SK-N-SH (cell line): ENCODE data around the gene HK1. TPM values are rescaled to one million over a fixed set of nuclear protein-coding genes. Genes with fewer than 3 reads are reported as not detected.
"Not testable (repeated sequence)": the region's sequence is repeated elsewhere in the genome, so short reads cannot be mapped to it uniquely, and the experiment has no call there.

Experiments
- CTCF ChIA-PET: fragments of 300-600, 350-600 bp; formaldehyde crosslinking; extraction: SDS; loops from one replicate; lab custom pipeline; 2021; lab: Yijun Ruan, JAX
- POLR2A ChIA-PET: fragments of 350-600 bp; sonication (Branson Sonifier 250); formaldehyde crosslinking; extraction: SDS; loops from one replicate; lab custom pipeline; 2020; ENCODE audit warnings: antibody characterized with exemption, inconsistent platforms; lab: Yijun Ruan, JAX
- DNase-seq: peaks from one replicate; pipeline ENCODE4 v3.0.0; 2012
- H2AFZ ChIP-seq: fragments of 200-600 bp; sonication (generic); 2 replicates; pipeline ENCODE4 v1.8.1; 2016; ENCODE audit warnings: antibody characterized with exemption, mild to moderate bottlenecking, low read depth
- H3F3A ChIP-seq: fragments of 200-600 bp; sonication (generic); replicated peaks from 2 replicates; pipeline ENCODE3; 2016; ENCODE audit warnings: antibody characterized with exemption, mild to moderate bottlenecking; ENCODE audit not compliant: insufficient read depth
- H3K27ac ChIP-seq, 2 experiments: fragments of 200-500 bp in 1 of 2; fragments of 200-600 bp in 1 of 2; sonication (Bioruptor generic) in 1 of 2; sonication (generic), shearing (Covaris generic) in 1 of 2; 2 replicates each; pipeline versions ENCODE4 v1.5.1 to v1.6.1; 2014 to 2016; ENCODE audit warnings: low read depth in 2 of 2, inconsistent platforms in 1 of 2, low read length in 1 of 2, mild to moderate bottlenecking in 1 of 2, mixed read lengths in 1 of 2
- H3K27me3 ChIP-seq: fragments of 200-600 bp; sonication (generic), shearing (Covaris generic); 2 replicates; pipeline ENCODE4 v1.6.1; 2016; ENCODE audit warnings: mixed run types; ENCODE audit not compliant: insufficient read depth
- H3K36me3 ChIP-seq, 2 experiments: fragments of 200-500 bp in 1 of 2; fragments of 200-600 bp in 1 of 2; sonication (Bioruptor generic) in 1 of 2; sonication (generic) in 1 of 2; replicated peaks in 1 of 2; 2 replicates each; pipeline versions ENCODE3 to v1.5.1; 2014 to 2016; ENCODE audit warnings: low read length in 1 of 2, mild to moderate bottlenecking in 1 of 2; ENCODE audit not compliant: insufficient read depth in 2 of 2, control insufficient read depth in 1 of 2
- H3K4me1 ChIP-seq, 2 experiments: fragments of 200-500 bp in 1 of 2; fragments of 200-600 bp in 1 of 2; sonication (Bioruptor generic) in 1 of 2; sonication (generic), shearing (Covaris generic) in 1 of 2; 2 replicates each; pipeline versions ENCODE4 v1.5.1 to v1.6.1; 2014 to 2016; ENCODE audit warnings: low read depth in 1 of 2, low read length in 1 of 2, mixed run types in 1 of 2; ENCODE audit not compliant: insufficient read depth in 2 of 2, control insufficient read depth in 1 of 2
- H3K4me2 ChIP-seq: fragments of 200-600 bp; sonication (generic), shearing (Covaris generic); 2 replicates; pipeline ENCODE4 v1.6.1; 2017; ENCODE audit warnings: mixed run types
- H3K4me3 ChIP-seq, 2 experiments: fragments of 200-500 bp in 1 of 2; fragments of 200-600 bp in 1 of 2; sonication (Bioruptor generic) in 1 of 2; sonication (generic), shearing (Covaris generic) in 1 of 2; 2 replicates each; pipeline versions ENCODE4 v1.5.1 to v1.8.1; 2014 to 2016; ENCODE audit warnings: low read depth in 2 of 2, inconsistent platforms in 1 of 2, low read length in 1 of 2, mild to moderate bottlenecking in 1 of 2, mixed read lengths in 1 of 2, moderate library complexity in 1 of 2
- H3K79me2 ChIP-seq: fragments of 200-600 bp; sonication (generic); 2 replicates; pipeline ENCODE4 v1.8.1; 2017; ENCODE audit warnings: mild to moderate bottlenecking; ENCODE audit not compliant: insufficient read depth
- H3K9ac ChIP-seq: fragments of 200-600 bp; sonication (generic); 2 replicates; pipeline ENCODE4 v1.6.1; 2017; ENCODE audit warnings: mixed run types
- H3K9me2 ChIP-seq: fragments of 200-600 bp; sonication (generic); 2 replicates; pipeline ENCODE4 v1.6.1; 2017; ENCODE audit warnings: mixed run types
- H3K9me3 ChIP-seq: fragments of 200-600 bp; sonication (generic); 2 replicates; pipeline ENCODE4 v1.6.1; 2017; ENCODE audit warnings: mixed run types, mild to moderate bottlenecking, moderate library complexity
- H4K20me1 ChIP-seq: fragments of 200-600 bp; sonication (generic); 2 replicates; pipeline ENCODE4 v1.6.1; 2017; ENCODE audit warnings: mild to moderate bottlenecking, mixed run types; ENCODE audit not compliant: insufficient read depth
- CHD2 ChIP-seq: fragments of 150-350 bp; IDR thresholded peaks from 2 replicates; pipeline ENCODE4 v1.6.1; 2018; ENCODE audit warnings: low read length; ENCODE audit not compliant: partially characterized antibody
- ELF1 ChIP-seq: IDR thresholded peaks from 2 replicates; pipeline ENCODE4 v1.4.0; 2012
- EZH2phosphoT487 ChIP-seq: fragments of 200-600 bp; sonication (generic); IDR thresholded peaks from 2 replicates; pipeline ENCODE4 v1.6.1; 2017; ENCODE audit warnings: low read depth, mixed run types, mild to moderate bottlenecking, antibody characterized with exemption, moderate library complexity, borderline replicate concordance
- FOXJ3 ChIP-seq: sonication (generic); formaldehyde crosslinking; IDR thresholded peaks from 2 replicates; pipeline ENCODE4 v1.5.1; 2020; ENCODE audit warnings: mild to moderate bottlenecking, missing genetic modification reagents
- GABPA ChIP-seq: IDR thresholded peaks from 2 replicates; pipeline ENCODE4 v1.4.0; 2012; ENCODE audit warnings: low read depth, mild to moderate bottlenecking
- GATA2 ChIP-seq: sonication (generic); formaldehyde crosslinking; IDR thresholded peaks from 2 replicates; pipeline ENCODE4 v1.5.0; 2020; ENCODE audit warnings: mild to moderate bottlenecking, missing genetic modification reagents
- IRF3 ChIP-seq: fragments of 150-350 bp; IDR thresholded peaks from 2 replicates; pipeline ENCODE4 v1.6.1; 2016; ENCODE audit warnings: mild to moderate bottlenecking, low read depth, low read length
- JUND ChIP-seq: IDR thresholded peaks from 2 replicates; pipeline ENCODE4 v1.4.0; 2012
- NFIC ChIP-seq: IDR thresholded peaks from 2 replicates; pipeline ENCODE4 v1.4.0; 2012; ENCODE audit warnings: borderline replicate concordance
- NRF1 ChIP-seq: IDR thresholded peaks from 2 replicates; pipeline ENCODE4 v1.6.1; 2012; ENCODE audit warnings: low read depth, mild to moderate bottlenecking, low read length
- PBX3 ChIP-seq: IDR thresholded peaks from 2 replicates; pipeline ENCODE4; 2012
- POLR2AphosphoS5 ChIP-seq: IDR thresholded peaks from 2 replicates; pipeline ENCODE4 v1.6.1; 2012; ENCODE audit warnings: low read depth, low read length
- RAD21 ChIP-seq: IDR thresholded peaks from 2 replicates; pipeline ENCODE4 v1.6.1; 2012; ENCODE audit warnings: mild to moderate bottlenecking, low read length
- REST ChIP-seq: IDR thresholded peaks from 2 replicates; pipeline ENCODE4 v1.6.1; 2012; ENCODE audit warnings: mild to moderate bottlenecking, low read depth, low read length, moderate library complexity
- YY1 ChIP-seq: IDR thresholded peaks from 2 replicates; pipeline ENCODE4 v1.4.0; 2012; ENCODE audit warnings: low read depth, mild to moderate bottlenecking
- ZBTB33 ChIP-seq: IDR thresholded peaks from 2 replicates; pipeline ENCODE4 v1.4.0; 2012; ENCODE audit warnings: low read depth, borderline replicate concordance
- WGBS: methylation state at CpG from one replicate; pipeline ENCODE4 v1.1.6; 2017; ENCODE audit warnings: low lambda C conversion rate; 5-methylcytosine and 5-hydroxymethylcytosine counted together
- polyA plus RNA-seq, 3 experiments: library from polyadenylated mRNA; depleted of rRNA; stranded (reverse); fragments of >200 nt; gene quantifications; 2 replicates each; pipeline ENCODE4 v1.2.3, GENCODE V29; 2012

The HK1 gene
- polyA plus RNA-seq, 1 of the 3 experiments (the other 2 are of a cell fraction): 38.7 TPM

- TF ChIP-seq PBX3: no peak
- no peak for TF ChIP-seq YY1
These were observed 3.5 kb downstream of the HK1 start (continued) for GRCh38 chr10:69281507-69282413.

- H3K4me1 ChIP-seq, H3K9ac ChIP-seq, DNase-seq, POLR2A ChIA-PET, H3K27ac ChIP-seq, H3K9me3 ChIP-seq, H4K20me1 ChIP-seq, H3F3A ChIP-seq, H3K36me3 ChIP-seq, H3K4me2 ChIP-seq, H3K27me3 ChIP-seq, H3K79me2 ChIP-seq, H2AFZ ChIP-seq, H3K4me3 ChIP-seq, H3K9me2 ChIP-seq: not testable (repeated sequence)
- CTCF ChIA-PET: interaction anchor here (1.3 to 1.4 kb wide), 2 partner anchors 14 to 23 kb away, joined by 4 read pairs; no protein-coding TSS in a partner anchor
- WGBS: 76% methylated on average over 6 of the region's 6 CpGs
These were observed 6.1 kb downstream of the HK1 start for GRCh38 chr10:69284402-69284801.

GRCh38 chr10:69285699-69286098, 7.4 kb downstream of the HK1 start:
- Histone ChIP-seq H3K27me3 (no peaks in the 10 kb centered on the region; the same call in 1 of the 2 replicates), H2AFZ (no peak overlapping the region), H3K4me3 (no peak overlapping the region), H3K4me2 (no peak overlapping the region), H3K9me3 (no peaks in the 10 kb centered on the region), H3K4me1 (no peaks in the 10 kb centered on the region), H3K36me3 (no peaks in the 10 kb centered on the region), H3K79me2 (no peaks in the 10 kb centered on the region), H3F3A (no peaks in the 10 kb centered on the region), H3K9ac (no peak overlapping the region), H3K27ac (no peak overlapping the region), H4K20me1 (no peaks in the 10 kb centered on the region), H3K9me2 (no peaks in the 10 kb centered on the region)
- ChIA-PET POLR2A (no interaction called here), CTCF (interaction anchor here (1.1 kb wide), 1 partner anchor 49 kb away, joined by 3 read pairs; no protein-coding TSS in a partner anchor)
- 84% methylated on average over 4 of the region's 4 CpGs for WGBS
- DNase-seq: no peak
- TF ChIP-seq NFIC (no peak), REST (no peak), GABPA (no peak), RAD21 (no peak), ELF1 (no peak), EZH2phosphoT487 (no peak), ZBTB33 (no peak), GATA2 (CRISPR knock-in tag) (no peak), JUND (no peak), POLR2AphosphoS5 (no peak), IRF3 (no peak), YY1 (no peak), NRF1 (no peak), CHD2 (no peak), FOXJ3 (CRISPR knock-in tag) (no peak)
